Measurements from ENCODE around the gene CDK17. TPM values are rescaled to one million over a fixed set of nuclear protein-coding genes. Genes with fewer than 3 reads are reported as not detected.

Gene CDK17
- total RNA-seq, 2 donors from 2014 or later, result 36.2 to 39.9 TPM

GRCh38 chr12:96356831-96357230 lies 43.4 kb downstream of the CDK17 start:
- Histone ChIP-seq H3K27ac (ENCODE audit: low read depth, low read length) (no peak overlapping the region), H3K9me3 (ENCODE audit: control insufficient read depth, low read length) (no peaks in the 10 kb centered on the region), H3K27me3 (ENCODE audit: control insufficient read depth, insufficient read depth, low read length, poor library complexity, severe bottlenecking) (no peaks in the 10 kb centered on the region), H3K4me3 (ENCODE audit: low read length) (no peak overlapping the region), H3K9ac (ENCODE audit: extremely low read depth, low read length, poor library complexity, severe bottlenecking) (no peak overlapping the region), H3K4me1 (ENCODE audit: control insufficient read depth, insufficient read depth, low read length) (peaks cover 9% of the 10 kb centered on the region), H3K36me3 (ENCODE audit: control insufficient read depth, insufficient read depth, low read length) (no peaks in the 10 kb centered on the region)
- Mint-ChIP-seq H3K9me3 (no peaks in the 10 kb centered on the region), H3K27me3 (ENCODE audit: insufficient read depth) (no peaks in the 10 kb centered on the region), H3K4me1 (peaks cover 31% of the 10 kb centered on the region), H3K27ac (no peak overlapping the region), H3K36me3 (ENCODE audit: low read depth) (no peaks in the 10 kb centered on the region), H3K4me3 (no peak overlapping the region)
- WGBS, 2 experiments (ENCODE audit: insufficient coverage in 1 of 2, insufficient read length in 1 of 2), result 100% methylated on average over 1 of the region's 1 CpG; no CpG with 5 or more reads in 1 of the 2 experiments
- TF ChIP-seq CTCF (conservative IDR thresholded peaks at IDR 0.05), result no peak
- DNase-seq, result no peak

DNA sequence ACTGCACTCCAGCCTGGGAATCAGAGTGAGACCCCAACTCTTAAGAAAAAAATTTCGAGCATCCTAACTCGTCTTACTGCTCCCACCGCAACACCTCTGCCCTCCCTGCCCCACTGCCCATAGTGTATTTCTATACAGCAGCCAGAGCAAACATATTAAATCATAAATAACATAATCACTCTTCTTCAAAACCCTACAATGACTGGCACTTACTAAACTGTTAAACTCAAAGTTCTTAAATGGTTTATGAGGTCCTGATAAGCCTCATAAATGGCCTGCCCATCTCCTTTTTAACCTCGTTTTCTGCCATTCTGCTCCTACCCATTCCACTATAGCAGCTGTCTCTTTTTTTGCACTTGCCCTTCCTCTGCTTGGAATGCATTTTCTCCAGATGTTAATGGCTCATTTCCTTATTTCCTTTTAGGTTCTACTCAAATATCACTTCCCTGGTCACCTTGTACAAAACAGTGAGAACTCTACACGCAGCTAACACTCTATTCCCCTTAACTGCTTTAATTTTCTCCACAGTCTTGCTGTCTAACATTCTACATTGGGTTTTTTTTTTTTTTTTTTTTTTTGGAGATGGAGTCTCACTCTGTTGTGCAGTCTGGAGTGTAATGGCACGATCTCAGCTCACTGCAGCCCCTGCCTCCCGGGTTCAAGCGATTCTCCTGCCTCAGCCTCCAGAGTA lies 45.2 kb downstream of the CDK17 start:
- peaks cover 16% of the 10 kb centered on the region for H3K4me1 Mint-ChIP-seq
- H3K9me3 Mint-ChIP-seq, result no peaks in the 10 kb centered on the region
- no peaks in the 10 kb centered on the region for H3K36me3 Mint-ChIP-seq (ENCODE audit: low read depth)
- no peak overlapping the region for H3K27ac ChIP-seq (ENCODE audit: low read depth, low read length)
- DNase-seq, result no peak
- TF ChIP-seq CTCF (conservative IDR thresholded peaks at IDR 0.05), result no peak
- H3K27me3 Mint-ChIP-seq (ENCODE audit: insufficient read depth), result no peaks in the 10 kb centered on the region
- H3K9me3 ChIP-seq (ENCODE audit: control insufficient read depth, low read length), result no peaks in the 10 kb centered on the region
- H3K4me3 ChIP-seq (ENCODE audit: low read length), result no peak overlapping the region
- 91 to 98% methylated on average over 6 to 8 of the region's 8 CpGs for WGBS, 2 experiments (ENCODE audit: insufficient coverage in 1 of 2, insufficient read length in 1 of 2)
- no peaks in the 10 kb centered on the region for H3K36me3 ChIP-seq (ENCODE audit: control insufficient read depth, insufficient read depth, low read length)
- no peak overlapping the region for H3K27ac Mint-ChIP-seq
- H3K4me3 Mint-ChIP-seq, result no peak overlapping the region
- no peaks in the 10 kb centered on the region for H3K27me3 ChIP-seq (ENCODE audit: control insufficient read depth, insufficient read depth, low read length, poor library complexity, severe bottlenecking)
- no peaks in the 10 kb centered on the region for H3K4me1 ChIP-seq (ENCODE audit: control insufficient read depth, insufficient read depth, low read length)
- H3K9ac ChIP-seq (ENCODE audit: extremely low read depth, low read length, poor library complexity, severe bottlenecking), result no peak overlapping the region

DNA sequence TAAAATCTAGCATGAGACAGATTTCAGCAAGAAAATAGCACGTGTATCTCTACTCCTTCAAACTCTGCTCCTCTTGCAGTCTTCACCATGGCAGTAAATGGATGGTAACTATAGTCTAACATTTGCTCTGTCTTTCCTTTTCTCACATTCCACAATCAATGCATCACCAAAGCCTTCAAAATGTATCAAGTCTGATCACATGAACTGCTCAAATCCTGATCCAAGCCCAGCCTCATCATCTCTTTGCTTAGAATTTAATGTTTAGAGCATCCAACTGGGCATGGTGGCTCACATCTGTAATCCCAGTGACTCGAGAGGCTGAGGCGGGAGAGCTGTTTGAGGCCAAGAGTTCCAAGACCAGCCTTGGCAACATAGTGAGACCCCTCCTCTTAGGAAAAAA lies 45.9 kb downstream of the CDK17 start:
- TF ChIP-seq CTCF (conservative IDR thresholded peaks at IDR 0.05), result no peak
- WGBS, 2 experiments (ENCODE audit: insufficient coverage in 1 of 2, insufficient read length in 1 of 2), result 90 to 92% methylated on average over 3 of the region's 3 CpGs
- Mint-ChIP-seq H3K36me3 (ENCODE audit: low read depth) (no peaks in the 10 kb centered on the region), H3K27ac (no peak overlapping the region), H3K27me3 (ENCODE audit: insufficient read depth) (no peaks in the 10 kb centered on the region), H3K9me3 (no peaks in the 10 kb centered on the region), H3K4me1 (peaks cover 14% of the 10 kb centered on the region), H3K4me3 (no peak overlapping the region)
- Histone ChIP-seq H3K27ac (ENCODE audit: low read depth, low read length) (no peak overlapping the region), H3K9me3 (ENCODE audit: control insufficient read depth, low read length) (no peaks in the 10 kb centered on the region), H3K36me3 (ENCODE audit: control insufficient read depth, insufficient read depth, low read length) (no peaks in the 10 kb centered on the region), H3K27me3 (ENCODE audit: control insufficient read depth, insufficient read depth, low read length, poor library complexity, severe bottlenecking) (no peaks in the 10 kb centered on the region), H3K4me1 (ENCODE audit: control insufficient read depth, insufficient read depth, low read length) (no peaks in the 10 kb centered on the region), H3K9ac (ENCODE audit: extremely low read depth, low read length, poor library complexity, severe bottlenecking) (no peak overlapping the region), H3K4me3 (ENCODE audit: low read length) (no peak overlapping the region)
- no peak for DNase-seq

Measured in endodermal cell (in vitro differentiated cells).